ENCODE measurements around the gene WDR70. TPM values are rescaled to one million over a fixed set of nuclear protein-coding genes. Genes with fewer than 3 reads are reported as not detected.
"Not testable (repeated sequence)": the region's sequence is repeated elsewhere in the genome, so short reads cannot be mapped to it uniquely, and the experiment has no call there.

Gene WDR70
- 10 to 100 TPM; 36.0 to 43.2 TPM for total RNA-seq
- polyA plus RNA-seq, result 10 to 100 TPM; 23.5 to 23.7 TPM

GRCh38 chr5:37379100-37379628 lies at the start of gene WDR70:
TSS of gene WDR70 (plus strand) at chr5:37379318. CDS start at chr5:37379368, 50 bp downstream.
- CTCF ChIA-PET (ENCODE audit: partially characterized antibody), result interaction anchor here (0.6 to 4.1 kb wide), 16 partner anchors 9 to 1686 kb away, joined by 3 to 49 read pairs (median 3); partner anchors contain the start of genes LMBRD2 and NUP155
- not testable (repeated sequence) for H3K9me3 Mint-ChIP-seq; H3K36me3 ChIP-seq (ENCODE audit: insufficient read depth, low read length); H3K9me3 ChIP-seq (ENCODE audit: control insufficient read depth in 1 of 2, low read length in 2 of 2); H3K27me3 Mint-ChIP-seq; H3K27me3 ChIP-seq (ENCODE audit: insufficient read depth, low read length)
- peaks cover 5 to 24% (median 13%) of the 10 kb centered on the region in 4 donors for H3K4me1 Mint-ChIP-seq
- peaks cover 4 to 18% of the 10 kb centered on the region in 2 donors for H3K36me3 Mint-ChIP-seq
- peak within 1 kb of the TSS; percentile 81 to 93 (median 85) for H3K27ac Mint-ChIP-seq
- peak within 1 kb of the TSS; percentile 63 for H3K27ac ChIP-seq (ENCODE audit: low read depth, low read length)
- POLR2A ChIA-PET (ENCODE audit: partially characterized antibody), result interaction anchor here (0.6 to 2.0 kb wide), 3 partner anchors 9 to 1542 kb away, joined by 3 to 32 read pairs (median 5); partner anchors contain the start of gene NUP155
- intact Hi-C loops (cut with micrococcal nuclease), result loop anchor here (1.0 to 2.0 kb wide), 2 partner anchors 8 to 1226 kb away; partner anchors contain the start of genes NUP155 and SKP2
- H3K4me3 Mint-ChIP-seq, result peak within 1 kb of the TSS; percentile 92 to 97 (median 94)
- peak within 1 kb of the TSS; percentile 24 to 70 for H3K4me3 ChIP-seq (ENCODE audit: low read length in 2 of 2)
- H3K4me1 ChIP-seq (ENCODE audit: insufficient read depth, low read length), result peaks cover 10% of the 10 kb centered on the region
- DNase-seq, result peak; percentile 72 to 79 (median 76)

- H3K4me1 ChIP-seq (ENCODE audit: insufficient read depth, low read length); H3K4me3 Mint-ChIP-seq: not testable (repeated sequence)
- H3K36me3 ChIP-seq (ENCODE audit: insufficient read depth, low read length), result peaks cover 29% of the 10 kb centered on the region
Measured at GRCh38 chr5:37334754-37335153, 44.4 kb upstream of the WDR70 start.

GRCh38 chr5:37342741-37343140 lies 36.4 kb upstream of the WDR70 start:
- H3K27me3 ChIP-seq (ENCODE audit: insufficient read depth, low read length); H3K4me3 ChIP-seq (ENCODE audit: low read length in 2 of 2); DNase-seq; H3K9me3 ChIP-seq (ENCODE audit: control insufficient read depth in 1 of 2, low read length in 2 of 2); H3K4me1 Mint-ChIP-seq; intact Hi-C loops (cut with micrococcal nuclease); H3K27ac Mint-ChIP-seq; H3K27ac ChIP-seq (ENCODE audit: low read depth, low read length); H3K4me3 Mint-ChIP-seq; H3K4me1 ChIP-seq (ENCODE audit: insufficient read depth, low read length); H3K27me3 Mint-ChIP-seq; H3K9me3 Mint-ChIP-seq; CTCF ChIA-PET (ENCODE audit: partially characterized antibody); POLR2A ChIA-PET (ENCODE audit: partially characterized antibody): not testable (repeated sequence)
- H3K36me3 Mint-ChIP-seq, result peaks cover 37 to 48% of the 10 kb centered on the region in 2 donors
- H3K36me3 ChIP-seq (ENCODE audit: insufficient read depth, low read length), result peaks cover 40% of the 10 kb centered on the region

More at GRCh38 chr5:37334754-37335153, 44.4 kb upstream of the WDR70 start:
- H3K27me3 ChIP-seq (ENCODE audit: insufficient read depth, low read length); H3K9me3 Mint-ChIP-seq; H3K27ac Mint-ChIP-seq; intact Hi-C loops (cut with micrococcal nuclease); POLR2A ChIA-PET (ENCODE audit: partially characterized antibody); H3K4me3 ChIP-seq (ENCODE audit: low read length in 2 of 2); H3K27ac ChIP-seq (ENCODE audit: low read depth, low read length); DNase-seq; H3K9me3 ChIP-seq (ENCODE audit: control insufficient read depth in 1 of 2, low read length in 2 of 2); CTCF ChIA-PET (ENCODE audit: partially characterized antibody); H3K27me3 Mint-ChIP-seq: not testable (repeated sequence)
- Mint-ChIP-seq H3K4me1 (peaks cover 2 to 10% (median 7%) of the 10 kb centered on the region in 4 donors), H3K36me3 (peaks cover 39 to 50% of the 10 kb centered on the region in 2 donors)

- intact Hi-C loops (cut with micrococcal nuclease), result no loop called here
- no peak overlapping the region for H3K27ac ChIP-seq (ENCODE audit: low read depth, low read length)
- H3K9me3 ChIP-seq (ENCODE audit: control insufficient read depth in 1 of 2, low read length in 2 of 2), result no peaks in the 10 kb centered on the region
- Mint-ChIP-seq H3K27me3 (no peaks in the 10 kb centered on the region), H3K36me3 (peaks cover 4 to 35% of the 10 kb centered on the region in 2 donors), H3K4me3 (no peak overlapping the region), H3K9me3 (no peaks in the 10 kb centered on the region), H3K4me1 (peaks cover 0 to 2% (median 0%) of the 10 kb centered on the region in 4 donors), H3K27ac (no peak overlapping the region)
- DNase-seq, result no peak
- no peaks in the 10 kb centered on the region for H3K27me3 ChIP-seq (ENCODE audit: insufficient read depth, low read length)
- H3K36me3 ChIP-seq (ENCODE audit: insufficient read depth, low read length), result peaks cover 24% of the 10 kb centered on the region
- ChIA-PET CTCF (ENCODE audit: partially characterized antibody) (no interaction called here), POLR2A (ENCODE audit: partially characterized antibody) (interaction anchor here (0.7 kb wide), 1 partner anchor 13 kb away, joined by 4 read pairs; no protein-coding TSS in a partner anchor)
- no peak overlapping the region for H3K4me3 ChIP-seq (ENCODE audit: low read length in 2 of 2)
- H3K4me1 ChIP-seq (ENCODE audit: insufficient read depth, low read length), result no peaks in the 10 kb centered on the region
Measured at GRCh38 chr5:37355161-37355560, 24.0 kb upstream of the WDR70 start.

- ChIA-PET CTCF (ENCODE audit: partially characterized antibody) (interaction anchor here (1.0 to 4.3 kb wide), 4 partner anchors 9 to 42 kb away, joined by 3 to 49 read pairs (median 4); partner anchors contain the start of gene WDR70), POLR2A (ENCODE audit: partially characterized antibody) (interaction anchor here (1.0 to 3.0 kb wide), 6 partner anchors 9 to 1129 kb away, joined by 3 to 32 read pairs (median 4); partner anchors contain the start of genes NADK2, NIPBL and WDR70)
- H3K4me3 ChIP-seq (ENCODE audit: low read length in 2 of 2), result peak overlapping the region; percentile 80 to 94
- H3K27ac ChIP-seq (ENCODE audit: low read depth, low read length), result peak overlapping the region; percentile 80
- peaks cover 44% of the 10 kb centered on the region for H3K4me1 ChIP-seq (ENCODE audit: insufficient read depth, low read length)
- peak overlapping the region; percentile 87 to 99 (median 97) for H3K27ac Mint-ChIP-seq
- H3K4me1 Mint-ChIP-seq, result peaks cover 19 to 45% (median 31%) of the 10 kb centered on the region in 4 donors
- no peaks in the 10 kb centered on the region for H3K27me3 Mint-ChIP-seq
- peaks cover 0 to 11% of the 10 kb centered on the region in 2 donors for H3K36me3 Mint-ChIP-seq
- H3K36me3 ChIP-seq (ENCODE audit: insufficient read depth, low read length), result no peaks in the 10 kb centered on the region
- H3K27me3 ChIP-seq (ENCODE audit: insufficient read depth, low read length), result no peaks in the 10 kb centered on the region
- intact Hi-C loops (cut with micrococcal nuclease), result loop anchor here (2.0 to 5.0 kb wide), 2 partner anchors 494 to 1128 kb away; partner anchors contain the start of genes NADK2 and NIPBL
- no peaks in the 10 kb centered on the region for H3K9me3 ChIP-seq (ENCODE audit: control insufficient read depth in 1 of 2, low read length in 2 of 2)
- H3K4me3 Mint-ChIP-seq, result peak overlapping the region; percentile 93 to 98 (median 96)
- DNase-seq, result peak in 1 of 5 donors; percentile 4
- H3K9me3 Mint-ChIP-seq, result no peaks in the 10 kb centered on the region
Measured at GRCh38 chr5:37370550-37370863, 8.6 kb upstream of the WDR70 start.

- POLR2A ChIA-PET (ENCODE audit: partially characterized antibody), result interaction anchor here (1.0 to 3.0 kb wide), 8 partner anchors 8 to 1220 kb away, joined by 3 to 32 read pairs (median 4); partner anchors contain the start of genes CPLANE1, LMBRD2, NADK2 and NIPBL
- H3K27me3 Mint-ChIP-seq, result no peaks in the 10 kb centered on the region
- Histone ChIP-seq H3K4me1 (ENCODE audit: insufficient read depth, low read length) (peaks cover 40% of the 10 kb centered on the region), H3K27ac (ENCODE audit: low read depth, low read length) (peak within 1 kb of the TSS; percentile 80), H3K27me3 (ENCODE audit: insufficient read depth, low read length) (no peaks in the 10 kb centered on the region), H3K9me3 (ENCODE audit: control insufficient read depth in 1 of 2, low read length in 2 of 2) (no peaks in the 10 kb centered on the region), H3K4me3 (ENCODE audit: low read length in 2 of 2) (peak within 1 kb of the TSS; percentile 80 to 94), H3K36me3 (ENCODE audit: insufficient read depth, low read length) (no peaks in the 10 kb centered on the region)
- peaks cover 16 to 42% (median 26%) of the 10 kb centered on the region in 4 donors for H3K4me1 Mint-ChIP-seq
- H3K4me3 Mint-ChIP-seq, result peak within 1 kb of the TSS; percentile 93 to 98 (median 96)
- peak within 1 kb of the TSS; percentile 87 to 99 (median 97) for H3K27ac Mint-ChIP-seq
- CTCF ChIA-PET (ENCODE audit: partially characterized antibody), result interaction anchor here (1.0 to 4.3 kb wide), 5 partner anchors 8 to 44 kb away, joined by 3 to 49 read pairs (median 4); partner anchors contain the start of gene WDR70
- peak; percentile 84 to 95 (median 88) for DNase-seq
- H3K36me3 Mint-ChIP-seq, result peaks cover 0 to 7% of the 10 kb centered on the region in 2 donors
- no peaks in the 10 kb centered on the region for H3K9me3 Mint-ChIP-seq
- intact Hi-C loops (cut with micrococcal nuclease), result loop anchor here (1.0 to 5.0 kb wide), 3 partner anchors 8 to 1129 kb away; partner anchors contain the start of genes NADK2, NIPBL and WDR70
Measured at GRCh38 chr5:37370864-37371726, 8.0 kb upstream of the WDR70 start, which contains the start of gene NUP155. TSS of gene NUP155 (minus strand) at chr5:37371106. CDS start at chr5:37370977, 129 bp downstream.
